GM23248 (cell line): Measurements from ENCODE around the gene FCN3. TPM values are rescaled to one million over a fixed set of nuclear protein-coding genes. Genes with fewer than 3 reads are reported as not detected.

ENCODE experiments used
- DNase-seq: peaks from one replicate; pipeline ENCODE4 v3.0.0-alpha.2; 2015
- H2AFZ ChIP-seq: fragments of 200-600 bp; sonication (generic); 2 replicates; pipeline ENCODE4 v1.6.1; 2016; ENCODE audit warnings: antibody characterized with exemption
- H3F3A ChIP-seq: fragments of 200-600 bp; sonication (generic); 2 replicates; pipeline ENCODE4 v1.6.1; 2016; ENCODE audit warnings: mild to moderate bottlenecking, antibody characterized with exemption, mixed run types; ENCODE audit not compliant: insufficient read depth
- H3K27ac ChIP-seq: fragments of 200-600 bp; sonication (generic); 2 replicates; pipeline ENCODE4 v1.5.1; 2016; ENCODE audit warnings: mild to moderate bottlenecking
- H3K27me3 ChIP-seq: fragments of 200-600 bp; sonication (generic); replicated peaks from 2 replicates; pipeline ENCODE4 v1.6.1; 2016; ENCODE audit warnings: mild to moderate bottlenecking; ENCODE audit not compliant: insufficient read depth
- H3K36me3 ChIP-seq: fragments of 200-600 bp; sonication (generic); 2 replicates; pipeline ENCODE4 v1.6.1; 2016; ENCODE audit warnings: low read depth, mild to moderate bottlenecking
- H3K4me1 ChIP-seq: fragments of 200-600 bp; sonication (generic); 2 replicates; pipeline ENCODE4 v1.6.1; 2016; ENCODE audit warnings: mild to moderate bottlenecking; ENCODE audit not compliant: insufficient read depth
- H3K4me2 ChIP-seq: fragments of 200-600 bp; sonication (generic); one replicate; pipeline ENCODE4 v1.6.1; 2016; ENCODE audit warnings: mild to moderate bottlenecking; ENCODE audit not compliant: unreplicated experiment
- H3K4me3 ChIP-seq: fragments of 200-600 bp; sonication (generic); 2 replicates; pipeline ENCODE4 v1.5.1; 2016; ENCODE audit warnings: mild to moderate bottlenecking
- H3K79me2 ChIP-seq: fragments of 200-600 bp; sonication (generic); 2 replicates; pipeline ENCODE4 v1.6.1; 2016; ENCODE audit warnings: mild to moderate bottlenecking; ENCODE audit not compliant: insufficient read depth
- H3K9ac ChIP-seq: fragments of 200-600 bp; sonication (generic); 2 replicates; pipeline ENCODE4 v1.6.1; 2016; ENCODE audit warnings: mild to moderate bottlenecking
- H3K9me2 ChIP-seq: fragments of 200-600 bp; sonication (generic); 2 replicates; pipeline ENCODE4 v1.6.1; 2016; ENCODE audit warnings: mixed run types, mild to moderate bottlenecking, moderate library complexity; ENCODE audit not compliant: insufficient read depth
- H3K9me3 ChIP-seq: fragments of 200-600 bp; sonication (generic); one replicate; pipeline ENCODE4 v1.6.1; 2017; ENCODE audit warnings: low read depth
- H4K20me1 ChIP-seq: fragments of 200-600 bp; sonication (generic); 2 replicates; pipeline ENCODE4 v1.6.0; 2016; ENCODE audit not compliant: insufficient read depth
- EZH2 ChIP-seq: fragments of 200-600 bp; sonication (generic); IDR thresholded peaks from 2 replicates; pipeline ENCODE4 v1.6.1; 2018; ENCODE audit warnings: antibody characterized with exemption, mild to moderate bottlenecking; ENCODE audit not compliant: insufficient read depth, poor library complexity, severe bottlenecking
- EZH2phosphoT487 ChIP-seq: fragments of 200-600 bp; sonication (generic); IDR thresholded peaks from 2 replicates; pipeline ENCODE4 v1.6.1; 2018; ENCODE audit warnings: antibody characterized with exemption, moderate library complexity, mild to moderate bottlenecking, low read depth; ENCODE audit not compliant: insufficient read depth
- WGBS, 2 experiments: methylation state at CpG; one replicate each; pipeline ENCODE4 v1.1.6; 2015 to 2017; ENCODE audit warnings: low lambda C conversion rate in 2 of 2, low coverage in 1 of 2; ENCODE audit errors: missing lambda C conversion rate in 2 of 2; 5-methylcytosine and 5-hydroxymethylcytosine counted together
- in situ Hi-C: fragments of 300-500 bp; cut with MboI; formaldehyde crosslinking; loops from 2 replicates; pipeline ENCODE4 v1.15.0; 2020
- polyA plus RNA-seq: library from polyadenylated mRNA; unstranded; fragments of >200 nt; fragmentation: Nextera tagmentation; extraction: Ambion mirVana; gene quantifications from 2 replicates; pipeline ENCODE4 v1.2.1, GENCODE V29; 2016
- small RNA-seq: library from RNA; depleted of rRNA; stranded (forward); fragments of <200 nt; gene quantifications from one replicate; pipeline ENCODE3, GENCODE V24; 2014; ENCODE audit warnings: low read depth, low replicate concordance
- total RNA-seq: library from RNA; depleted of rRNA; stranded (reverse); fragments of >200 nt; shearing (Covaris generic); gene quantifications from 2 replicates; pipeline ENCODE4 v1.2.3, GENCODE V29; 2014; rRNA removed

FCN3 gene
- total and polyA plus RNA-seq, 2 experiments from 2014 or later, result not detected

DNA sequence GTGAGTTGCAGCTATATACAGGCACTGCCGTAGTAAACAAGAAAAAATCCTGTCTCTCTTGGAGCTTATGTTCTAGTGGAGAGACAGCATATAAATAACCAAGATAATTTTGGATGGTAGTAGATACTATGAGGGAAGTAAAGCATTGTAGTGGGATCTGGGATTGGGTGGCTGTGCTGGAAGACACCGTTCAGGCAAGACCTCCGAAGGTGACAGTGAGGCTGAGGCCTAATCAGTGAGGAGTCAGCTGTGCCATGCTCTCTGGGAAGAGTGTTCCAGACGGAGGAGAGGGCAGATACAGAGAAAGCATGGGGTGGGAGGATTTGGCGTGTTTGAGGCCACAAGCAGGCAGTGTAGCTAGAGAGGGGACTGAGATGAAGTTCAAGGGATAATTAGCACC is 46.7 kb downstream of the FCN3 start:
- no peak for TF ChIP-seq EZH2phosphoT487
- no peak for TF ChIP-seq EZH2

DNA sequence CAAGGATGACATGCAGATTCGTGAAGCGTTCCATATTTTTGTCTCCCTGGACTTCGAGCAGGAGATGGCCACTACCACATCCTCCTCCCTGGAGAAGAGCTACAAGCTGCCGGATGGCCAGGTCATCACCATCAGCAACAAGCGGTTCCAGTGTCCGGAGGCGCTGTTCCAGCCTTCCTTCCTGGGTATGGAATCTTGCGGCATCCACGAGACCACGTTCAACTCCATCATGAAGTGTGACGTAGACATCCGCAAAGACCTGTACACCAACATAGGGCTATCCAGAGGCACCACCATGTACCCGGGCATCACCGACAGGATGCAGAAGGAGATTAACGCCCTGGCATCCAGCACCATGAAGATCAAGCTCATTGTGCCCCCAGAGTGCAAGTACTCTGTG is 49.3 kb downstream of the FCN3 start:
- no peak for DNase-seq
- Histone ChIP-seq H3K4me3 (no peak overlapping the region), H3K79me2 (peaks cover 81% of the 10 kb centered on the region), H3F3A (no peaks in the 10 kb centered on the region), H3K9me3 (no peaks in the 10 kb centered on the region), H3K36me3 (no peaks in the 10 kb centered on the region), H3K4me2 (no peak overlapping the region), H2AFZ (no peak overlapping the region), H3K27ac (no peak overlapping the region), H3K4me1 (peaks cover 16% of the 10 kb centered on the region), H3K9ac (no peak overlapping the region), H4K20me1 (no peaks in the 10 kb centered on the region; the same call in 1 of the 2 replicates), H3K9me2 (no peaks in the 10 kb centered on the region), H3K27me3 (no peaks in the 10 kb centered on the region)
- 97 to 99% methylated on average over 14 to 15 of the region's 15 CpGs for WGBS, 2 experiments
- in situ Hi-C loops, result no loop called here
- TF ChIP-seq EZH2phosphoT487 (no peak), EZH2 (no peak)

More for the DNA sequence above, 46.7 kb downstream of the FCN3 start:
- no peak overlapping the region for H2AFZ ChIP-seq
- H3K9me2 ChIP-seq, result no peaks in the 10 kb centered on the region
- no peaks in the 10 kb centered on the region; the same call in 1 of the 2 replicates for H4K20me1 ChIP-seq
- H3K4me1 ChIP-seq, result peaks cover 16% of the 10 kb centered on the region
- H3K4me3 ChIP-seq, result no peak overlapping the region
- H3K4me2 ChIP-seq, result no peak overlapping the region
- peaks cover 85% of the 10 kb centered on the region for H3K79me2 ChIP-seq
- no peaks in the 10 kb centered on the region for H3F3A ChIP-seq
- WGBS, 2 experiments, result 68 to 80% methylated on average over 5 of the region's 5 CpGs
- peak overlapping the region; percentile 4; the same call in 1 of the 2 replicates for H3K27ac ChIP-seq
- no peak for DNase-seq
- peak overlapping the region; percentile 7; the same call in 1 of the 2 replicates for H3K9ac ChIP-seq
- H3K36me3 ChIP-seq, result no peaks in the 10 kb centered on the region; the same call in 1 of the 2 replicates
- in situ Hi-C loops, result no loop called here
- no peaks in the 10 kb centered on the region for H3K9me3 ChIP-seq
- no peaks in the 10 kb centered on the region for H3K27me3 ChIP-seq

DNA sequence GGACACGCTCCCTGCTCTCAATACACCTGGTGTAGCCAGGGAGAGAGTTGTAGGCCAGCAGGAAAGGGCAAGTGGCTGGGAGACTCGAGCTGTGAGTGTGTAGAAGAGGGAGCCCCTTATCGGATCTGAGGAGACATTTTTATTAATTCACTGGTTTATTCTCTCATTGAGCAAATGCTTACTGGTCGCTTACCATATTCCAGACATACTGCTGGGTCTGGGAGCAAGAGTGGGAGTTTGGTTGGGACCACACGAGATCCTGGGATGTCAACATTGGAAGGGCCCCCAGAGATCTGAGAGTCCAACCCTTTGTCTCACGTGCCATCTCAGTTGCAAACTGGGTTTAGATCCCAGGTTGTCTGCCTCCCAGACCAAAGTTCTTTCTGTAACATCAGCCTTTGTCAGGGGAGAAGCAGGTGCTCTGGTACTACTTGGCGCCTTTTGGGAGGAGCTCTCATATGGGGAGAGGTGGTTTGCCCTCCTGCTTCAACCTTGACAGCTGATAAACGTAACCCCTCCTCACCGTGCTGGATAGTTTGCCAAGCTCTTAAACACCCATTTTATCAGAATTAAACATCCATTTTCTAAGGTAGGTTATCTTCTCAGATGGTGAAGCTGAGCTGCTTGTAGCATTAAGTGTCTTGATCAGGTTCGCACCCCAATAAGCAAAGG is 51.9 kb downstream of the FCN3 start:
- peaks cover 28% of the 10 kb centered on the region for H3K4me1 ChIP-seq
- peak overlapping the region; percentile 96 for H3K4me2 ChIP-seq
- H3K9ac ChIP-seq, result peak overlapping the region; percentile 96
- TF ChIP-seq EZH2phosphoT487 (no peak), EZH2 (no peak)
- peak overlapping the region; percentile 84 for H2AFZ ChIP-seq
- in situ Hi-C loops, result no loop called here
- 0 out of 2 replicates have a peak, but pooled peaks cover 5% of the 10 kb centered on the region for H3F3A ChIP-seq
- peak overlapping the region; percentile 89 for H3K27ac ChIP-seq
- H3K9me3 ChIP-seq, result no peaks in the 10 kb centered on the region
- H3K79me2 ChIP-seq, result peaks cover 55% of the 10 kb centered on the region
- H3K27me3 ChIP-seq, result no peaks in the 10 kb centered on the region
- no peaks in the 10 kb centered on the region for H4K20me1 ChIP-seq
- DNase-seq, result peak; percentile 30
- peak overlapping the region; percentile 91 for H3K4me3 ChIP-seq
- 11 to 12% methylated on average over 10 of the region's 10 CpGs for WGBS, 2 experiments
- no peaks in the 10 kb centered on the region for H3K9me2 ChIP-seq
- H3K36me3 ChIP-seq, result no peaks in the 10 kb centered on the region

DNA sequence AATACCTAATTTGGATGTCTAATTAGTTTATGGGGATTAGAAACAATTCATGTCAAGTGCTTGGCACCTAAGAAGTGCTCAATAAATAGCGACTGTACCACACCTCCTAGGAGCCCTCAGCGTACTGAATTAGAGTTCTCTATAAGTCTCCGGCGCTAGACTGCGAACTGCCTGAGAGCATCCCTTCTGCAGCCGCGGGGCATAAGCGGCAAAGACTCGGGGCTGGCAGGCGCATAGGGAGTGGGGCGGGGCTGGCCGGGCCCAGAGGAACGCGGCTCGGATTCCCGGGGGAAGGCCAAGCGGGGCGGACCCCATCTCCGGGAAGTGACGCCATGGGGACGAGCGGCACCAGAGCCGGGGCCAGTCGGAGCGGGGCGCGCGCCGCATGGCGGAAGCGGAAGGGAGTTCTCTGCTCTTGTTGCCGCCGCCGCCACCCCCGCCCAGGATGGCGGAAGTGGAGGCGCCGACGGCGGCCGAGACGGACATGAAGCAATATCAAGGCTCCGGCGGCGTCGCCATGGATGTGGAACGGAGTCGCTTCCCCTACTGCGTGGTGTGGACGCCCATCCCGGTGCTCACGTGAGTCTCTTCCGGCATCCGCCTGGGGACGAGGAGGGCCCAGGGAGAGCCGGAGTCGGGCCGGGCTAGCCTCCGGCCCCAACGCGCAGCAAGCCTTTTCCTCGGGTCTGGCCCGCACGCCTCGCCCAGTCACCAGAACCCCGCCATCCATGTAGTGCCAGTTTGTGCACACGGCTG is 52.6 kb downstream of the FCN3 start, which contains the start of gene TMEM222:
Gene TMEM222 (plus strand): TSS at position 351 of the 756 bp plus-strand sequence. CDS start 35 bp downstream, at position 386.
- 1 to 2% methylated on average over 56 to 67 of the region's 67 CpGs for WGBS, 2 experiments
- H3K36me3 ChIP-seq, result no peaks in the 10 kb centered on the region
- H3K27me3 ChIP-seq, result no peaks in the 10 kb centered on the region
- H3K9ac ChIP-seq, result peak within 1 kb of the TSS; percentile 96
- no peaks in the 10 kb centered on the region for H3K9me2 ChIP-seq
- no peak for TF ChIP-seq EZH2
- TF ChIP-seq EZH2phosphoT487, result no peak
- H2AFZ ChIP-seq, result peak within 1 kb of the TSS; percentile 96
- 0 out of 2 replicates have a peak, but pooled peaks cover 5% of the 10 kb centered on the region for H3F3A ChIP-seq
- in situ Hi-C loops, result no loop called here
- H3K27ac ChIP-seq, result peak within 1 kb of the TSS; percentile 89
- DNase-seq, result peak; percentile 99
- no peaks in the 10 kb centered on the region for H4K20me1 ChIP-seq
- H3K4me3 ChIP-seq, result peak within 1 kb of the TSS; percentile 91
- peaks cover 24% of the 10 kb centered on the region for H3K4me1 ChIP-seq
- H3K79me2 ChIP-seq, result peaks cover 48% of the 10 kb centered on the region
- peak within 1 kb of the TSS; percentile 96 for H3K4me2 ChIP-seq
- no peaks in the 10 kb centered on the region for H3K9me3 ChIP-seq

Small RNAs within 50 kb of the gene (small RNA-seq; reads per million reads assigned to genes)
- gene RNU6-48P, result not detected

Other genes starting within 250 kb of the FCN3 start
- 8.5 and 12.9 TPM in 2 replicates for gene SLC9A1, start 219.7 kb downstream of the FCN3 start, total RNA-seq
- 20.0 and 23.7 TPM in 2 replicates for gene SLC9A1, start 219.7 kb downstream of the FCN3 start, polyA plus RNA-seq
- gene WDTC1, start 140.2 kb downstream of the FCN3 start, total RNA-seq, result 23.9 and 24.0 TPM in 2 replicates
- gene WDTC1, start 140.2 kb downstream of the FCN3 start, polyA plus RNA-seq, result 4.1 and 4.7 TPM in 2 replicates
- 46.7 and 53.0 TPM in 2 replicates for gene TMEM222, start 52.7 kb downstream of the FCN3 start, total RNA-seq
- gene TMEM222, start 52.7 kb downstream of the FCN3 start, polyA plus RNA-seq, result 57.8 and 59.0 TPM in 2 replicates
- gene SYTL1, start 32.8 kb downstream of the FCN3 start, total RNA-seq, result not detected in 2 replicates
- gene SYTL1, start 32.8 kb downstream of the FCN3 start, polyA plus RNA-seq, result not detected in 2 replicates
- gene MAP3K6, start 7.9 kb downstream of the FCN3 start, total RNA-seq, result 31.5 and 40.3 TPM in 2 replicates
- 13.7 and 17.9 TPM in 2 replicates for gene MAP3K6, start 7.9 kb downstream of the FCN3 start, polyA plus RNA-seq
- not detected in 2 replicates for gene CD164L2, start 8.5 kb upstream of the FCN3 start, total RNA-seq
- not detected in 2 replicates for gene CD164L2, start 8.5 kb upstream of the FCN3 start, polyA plus RNA-seq
- 0.32 and 0.38 TPM in 2 replicates for gene GPR3, start 17.8 kb upstream of the FCN3 start, total RNA-seq
- 1.6 and 1.8 TPM in 2 replicates for gene GPR3, start 17.8 kb upstream of the FCN3 start, polyA plus RNA-seq
- 18.6 and 19.3 TPM in 2 replicates for gene WASF2, start 115.3 kb upstream of the FCN3 start, total RNA-seq
- 117 and 118 TPM in 2 replicates for gene WASF2, start 115.3 kb upstream of the FCN3 start, polyA plus RNA-seq
- gene AHDC1, start 229.3 kb upstream of the FCN3 start, total RNA-seq, result 5.3 and 5.8 TPM in 2 replicates
- gene AHDC1, start 229.3 kb upstream of the FCN3 start, polyA plus RNA-seq, result 3.9 and 4.5 TPM in 2 replicates